Thoracic aorta (tissue), 2 donors: ENCODE measurements around the gene MT4. TPM values are rescaled to one million over a fixed set of nuclear protein-coding genes. Genes with fewer than 3 reads are reported as not detected.

Source experiments
- ATAC-seq: fragments of 150-250 bp; one replicate; pipeline ENCODE4 v1.8.0; 2017; ENCODE audit warnings: low read depth; ENCODE audit not compliant: insufficient number of reproducible peaks, low FRiP score
- DNase-seq: peaks from one replicate; pipeline ENCODE4 v3.0.0-alpha.2; 2020; ENCODE audit warnings: low spot score
- H3K27ac ChIP-seq, 2 donors: fragments of 200-600 bp; sonication (generic); 1 replicate in 1 of 2; 2 replicates in 1 of 2; pipeline ENCODE4 v1.5.1; 2016; ENCODE audit warnings: mild to moderate bottlenecking in 2 of 2, moderate library complexity in 2 of 2
- H3K27me3 ChIP-seq: fragments of 200-600 bp; sonication (generic); replicated peaks from 2 replicates; pipeline ENCODE4 v1.6.0; 2016; ENCODE audit warnings: mild to moderate bottlenecking; ENCODE audit not compliant: insufficient read depth
- H3K36me3 ChIP-seq: fragments of 200-600 bp; sonication (generic); one replicate; pipeline ENCODE4 v1.5.1; 2016
- H3K4me1 ChIP-seq, 2 donors: fragments of 200-600 bp; sonication (generic); 1 replicate in 1 of 2; 2 replicates in 1 of 2; pipeline versions ENCODE4 v1.5.1 to v1.6.0; 2016; ENCODE audit warnings: low read depth in 2 of 2, mild to moderate bottlenecking in 1 of 2; ENCODE audit not compliant: control insufficient read depth in 1 of 2
- H3K4me3 ChIP-seq: fragments of 200-600 bp; sonication (generic); 2 replicates; pipeline ENCODE4 v1.5.1; 2016; ENCODE audit warnings: mild to moderate bottlenecking
- H3K9me3 ChIP-seq: fragments of 200-600 bp; sonication (generic); 2 replicates; pipeline ENCODE4 v1.5.1; 2016
- CTCF ChIP-seq: fragments of 200-600 bp; sonication (generic); IDR thresholded peaks from one replicate; pipeline ENCODE4 v1.5.1; 2019; ENCODE audit warnings: antibody characterized with exemption
- total RNA-seq, 2 donors: library from RNA; depleted of rRNA; stranded (reverse); fragments of >200 nt; gene quantifications; one replicate each; pipeline versions ENCODE4 v1.1.0 to v1.2.3, GENCODE V29; 2016

The MT4 gene
- total RNA-seq, 2 donors from 2014 or later = not detected

- DNase-seq = peak; percentile 77
- peaks cover 29 to 44% of the 10 kb centered on the region in 2 donors for H3K4me1 ChIP-seq
- peak overlapping the region; percentile 4 for H3K4me3 ChIP-seq
- H3K9me3 ChIP-seq = no peaks in the 10 kb centered on the region
- no peak for ATAC-seq
- H3K27me3 ChIP-seq = no peaks in the 10 kb centered on the region
- no peak for TF ChIP-seq CTCF
- H3K27ac ChIP-seq = peak overlapping the region; percentile 92 to 93
- no peaks in the 10 kb centered on the region for H3K36me3 ChIP-seq
Observed at GRCh38 chr16:56607109-56607618, 42.3 kb downstream of the MT4 start.

GRCh38 chr16:56607675-56608042, 42.8 kb downstream of the MT4 start:
- peak overlapping the region; percentile 91 for H3K4me3 ChIP-seq
- H3K27ac ChIP-seq = peak overlapping the region; percentile 92 to 93
- no peaks in the 10 kb centered on the region for H3K9me3 ChIP-seq
- ATAC-seq = no peak
- DNase-seq = no peak
- no peak for TF ChIP-seq CTCF
- H3K36me3 ChIP-seq = no peaks in the 10 kb centered on the region
- H3K27me3 ChIP-seq = no peaks in the 10 kb centered on the region
- H3K4me1 ChIP-seq = peaks cover 29 to 47% of the 10 kb centered on the region in 2 donors

GRCh38 chr16:56608043-56608875, 43.4 kb downstream of the MT4 start, which contains the start of gene MT2A:
Gene MT2A, plus strand, starts transcription at chr16:56608584. Its CDS starts 72 bp downstream, at chr16:56608656.
- TF ChIP-seq CTCF = no peak
- Histone ChIP-seq H3K27ac (peak within 1 kb of the TSS; percentile 92 to 93), H3K4me1 (peaks cover 29 to 47% of the 10 kb centered on the region in 2 donors), H3K27me3 (no peaks in the 10 kb centered on the region), H3K36me3 (no peaks in the 10 kb centered on the region), H3K4me3 (peak within 1 kb of the TSS; percentile 91), H3K9me3 (no peaks in the 10 kb centered on the region)
- DNase-seq = peak; percentile 89
- peak; percentile 46 for ATAC-seq

GRCh38 chr16:56608876-56609462, 44.1 kb downstream of the MT4 start:
- H3K9me3 ChIP-seq = no peaks in the 10 kb centered on the region
- H3K27ac ChIP-seq = peak overlapping the region; percentile 92 to 93
- DNase-seq = no peak
- ATAC-seq = no peak
- peaks cover 29 to 47% of the 10 kb centered on the region in 2 donors for H3K4me1 ChIP-seq
- H3K27me3 ChIP-seq = no peaks in the 10 kb centered on the region
- no peak for TF ChIP-seq CTCF
- H3K4me3 ChIP-seq = peak overlapping the region; percentile 91
- no peaks in the 10 kb centered on the region for H3K36me3 ChIP-seq

GRCh38 chr16:56609463-56609921, 44.6 kb downstream of the MT4 start:
- Histone ChIP-seq H3K4me1 (peaks cover 29 to 47% of the 10 kb centered on the region in 2 donors), H3K36me3 (no peaks in the 10 kb centered on the region), H3K9me3 (no peaks in the 10 kb centered on the region), H3K27ac (peak overlapping the region; percentile 92 to 93), H3K4me3 (peak overlapping the region; percentile 91), H3K27me3 (no peaks in the 10 kb centered on the region)
- DNase-seq = no peak
- no peak for ATAC-seq
- TF ChIP-seq CTCF = no peak
